Measurements from ENCODE around the gene TMEM72.

Gene TMEM72

GRCh38 chr10:44902941-44903545, 8.1 kb upstream of the TMEM72 start:
- H3K4me3 ChIP-seq (ENCODE audit: low read depth, low read length): no peak overlapping the region
- no peak for TF ChIP-seq CTCF (IDR thresholded peaks at IDR 0.05; ENCODE audit: low read depth, low read length, missing control alignments)
- DNase-seq (ENCODE audit: low read depth): no peak
- in situ Hi-C loops (cut with HindIII; ENCODE audit: low sequenced_read_pairs): no loop called here

DNA sequence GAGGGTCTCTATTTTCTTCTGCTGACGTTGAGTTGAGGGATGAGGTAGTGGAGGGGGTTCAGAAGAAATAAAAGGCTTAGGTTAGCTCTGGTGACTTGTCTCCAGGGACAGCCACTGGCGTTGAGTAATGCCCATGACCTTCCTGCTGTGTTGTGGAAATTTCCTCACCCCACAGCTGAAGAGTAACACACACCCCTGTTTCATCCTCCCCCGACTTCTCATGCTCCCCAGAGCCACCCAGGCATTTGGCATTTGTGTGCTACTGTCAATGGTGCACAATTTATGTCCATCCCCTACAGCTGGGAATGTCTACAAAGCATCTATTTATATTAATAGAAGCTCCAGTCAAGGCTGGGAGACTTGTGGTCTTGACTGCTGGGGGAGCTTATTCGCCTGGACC, 4.7 kb upstream of the TMEM72 start:
- in situ Hi-C loops (cut with HindIII; ENCODE audit: low sequenced_read_pairs): no loop called here
- TF ChIP-seq CTCF (IDR thresholded peaks at IDR 0.05; ENCODE audit: low read depth, low read length, missing control alignments): no peak
- no peak for DNase-seq (ENCODE audit: low read depth)
- H3K4me3 ChIP-seq (ENCODE audit: low read depth, low read length): no peak overlapping the region

DNA sequence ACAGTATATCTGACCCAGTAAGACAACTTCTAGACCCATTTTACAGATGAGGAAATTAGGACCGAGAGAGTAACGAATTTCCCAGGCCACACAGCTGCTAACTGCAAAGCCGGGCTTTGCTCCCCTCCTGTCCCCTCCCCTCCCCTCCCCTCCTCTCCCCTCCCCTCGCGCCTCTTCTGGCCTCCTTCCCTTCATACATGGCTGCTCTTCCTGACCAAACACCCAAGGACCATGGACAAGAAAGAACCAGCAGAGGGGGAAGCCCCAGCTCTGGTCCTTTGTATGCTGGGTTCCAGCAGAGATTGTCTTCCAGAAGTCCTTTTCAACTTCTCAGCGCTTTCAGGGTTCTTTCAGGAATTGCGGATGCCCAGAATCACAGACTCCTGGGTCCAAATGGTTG, 3.6 kb upstream of the TMEM72 start:
- in situ Hi-C loops (cut with HindIII; ENCODE audit: low sequenced_read_pairs): no loop called here
- no peak for TF ChIP-seq CTCF (IDR thresholded peaks at IDR 0.05; ENCODE audit: low read depth, low read length, missing control alignments)
- no peak overlapping the region for H3K4me3 ChIP-seq (ENCODE audit: low read depth, low read length)
- no peak for DNase-seq (ENCODE audit: low read depth)

- in situ Hi-C loops (cut with HindIII; ENCODE audit: low sequenced_read_pairs): no loop called here
- no peak for TF ChIP-seq CTCF (IDR thresholded peaks at IDR 0.05; ENCODE audit: low read depth, low read length, missing control alignments)
- no peak overlapping the region for H3K4me3 ChIP-seq (ENCODE audit: low read depth, low read length)
- DNase-seq (ENCODE audit: low read depth): no peak
These were observed 2.9 kb upstream of the TMEM72 start for GRCh38 chr10:44908066-44908749.

GRCh38 chr10:44908936-44909630, 2.1 kb upstream of the TMEM72 start:
- no peak for DNase-seq (ENCODE audit: low read depth)
- TF ChIP-seq CTCF (IDR thresholded peaks at IDR 0.05; ENCODE audit: low read depth, low read length, missing control alignments): no peak
- no peak overlapping the region for H3K4me3 ChIP-seq (ENCODE audit: low read depth, low read length)
- in situ Hi-C loops (cut with HindIII; ENCODE audit: low sequenced_read_pairs): no loop called here

DNA sequence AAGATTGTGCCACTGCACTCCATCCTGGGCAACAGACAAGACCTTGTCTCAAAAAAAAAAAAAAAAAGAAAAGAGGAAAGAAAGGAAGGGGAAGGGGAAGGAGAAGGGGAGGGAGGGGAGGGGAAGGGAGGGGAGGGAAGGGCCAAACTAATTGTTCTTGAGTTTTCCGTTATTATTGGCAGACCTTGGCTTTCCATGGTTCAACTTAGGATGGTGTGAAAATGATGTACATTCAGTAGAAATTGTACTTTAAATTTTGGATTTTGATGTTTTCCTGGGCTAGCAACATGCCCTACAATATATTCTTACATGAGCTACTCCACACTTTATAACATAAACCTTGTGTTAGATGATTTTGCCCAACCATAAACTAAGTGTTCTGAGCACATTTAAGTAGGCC, 1.2 kb upstream of the TMEM72 start:
- TF ChIP-seq CTCF (IDR thresholded peaks at IDR 0.05; ENCODE audit: low read depth, low read length, missing control alignments): no peak
- no peak overlapping the region for H3K4me3 ChIP-seq (ENCODE audit: low read depth, low read length)
- no peak for DNase-seq (ENCODE audit: low read depth)
- in situ Hi-C loops (cut with HindIII; ENCODE audit: low sequenced_read_pairs): no loop called here

All from astrocyte of the cerebellum (primary cell).